Vagina (tissue), 2 donors: Measurements from ENCODE around the gene APPL2. TPM values are rescaled to one million over a fixed set of nuclear protein-coding genes. Genes with fewer than 3 reads are reported as not detected.

Source experiments
- DNase-seq, 2 donors: peaks; one replicate each; pipeline ENCODE4 v3.0.0-alpha.2; 2017; ENCODE audit errors: extremely low spot score in 2 of 2
- H3K27ac ChIP-seq: fragments of 200-600 bp; sonication (generic); one replicate; pipeline ENCODE4 v1.5.1; 2019
- H3K27me3 ChIP-seq: fragments of 200-600 bp; sonication (generic); one replicate; pipeline ENCODE4 v1.5.1; 2019
- H3K36me3 ChIP-seq, 2 donors: fragments of 200-600 bp; sonication (generic); one replicate each; pipeline ENCODE4 v1.5.1; 2017 to 2019
- H3K4me1 ChIP-seq: fragments of 200-600 bp; sonication (generic); one replicate; pipeline ENCODE4 v1.5.1; 2019
- H3K4me3 ChIP-seq, 2 donors: fragments of 200-600 bp; sonication (generic); 1 replicate in 1 of 2; 2 replicates in 1 of 2; pipeline ENCODE4 v1.5.1; 2016 to 2019
- H3K9me3 ChIP-seq: fragments of 200-600 bp; sonication (generic); one replicate; pipeline ENCODE4 v1.5.1; 2019
- CTCF ChIP-seq, 3 experiments: fragments of 450-650 bp in 2 of 3; fragments of 200-600 bp in 1 of 3; sonication (generic) in 1 of 3; IDR thresholded peaks; one replicate each; pipeline ENCODE4 v1.5.1; 2017 to 2019; ENCODE audit warnings: antibody characterized with exemption in 3 of 3, mild to moderate bottlenecking in 2 of 3, moderate library complexity in 2 of 3
- POLR2A ChIP-seq, 2 donors: fragments of 450-650 bp; IDR thresholded peaks; one replicate each; pipeline ENCODE4 v1.6.1; 2017; ENCODE audit warnings: antibody characterized with exemption in 2 of 2, mild to moderate bottlenecking in 2 of 2, moderate library complexity in 2 of 2
- POLR2AphosphoS5 ChIP-seq, 2 donors: sonication (generic); formaldehyde crosslinking; IDR thresholded peaks; one replicate each; pipeline ENCODE4 v1.9.0; 2017; ENCODE audit warnings: antibody characterized with exemption in 2 of 2, mild to moderate bottlenecking in 2 of 2, low read depth in 1 of 2; ENCODE audit not compliant: insufficient read depth in 1 of 2
- intact Hi-C: fragments of 100-400 bp; cut with DNase I; formaldehyde crosslinking; loops from one replicate; pipeline ENCODE4 v1.15.1; 2023
- total RNA-seq: library from RNA; depleted of rRNA; stranded (reverse); fragments of >200 nt; gene quantifications from one replicate; pipeline ENCODE4 v1.2.3, GENCODE V29; 2016

APPL2 gene
- total RNA-seq, 1 donor from 2014 or later: 48.1 TPM

GRCh38 chr12:105223884-105224283 is 12.1 kb downstream of the APPL2 start:
- Histone ChIP-seq H3K27me3 (no peaks in the 10 kb centered on the region), H3K9me3 (no peaks in the 10 kb centered on the region), H3K27ac (peak overlapping the region; percentile 83), H3K36me3 (peaks cover 0 to 32% of the 10 kb centered on the region in 2 donors), H3K4me1 (peaks cover 76% of the 10 kb centered on the region), H3K4me3 (no peak overlapping the region)
- TF ChIP-seq POLR2A (IDR thresholded peaks at IDR 0.05) (no peak), POLR2AphosphoS5 (IDR thresholded peaks at IDR 0.05; ENCODE audit: insufficient read depth in 1 of 2, low read depth in 1 of 2) (no peak), CTCF (IDR thresholded peaks at IDR 0.05) (no peak)
- intact Hi-C loops: loop anchor here (5.0 kb wide), 1 partner anchor 1353 kb away; no protein-coding TSS in a partner anchor
- no peak for DNase-seq

GRCh38 chr12:105223352-105223845 is 12.6 kb downstream of the APPL2 start:
- H3K27ac ChIP-seq: peak overlapping the region; percentile 83
- H3K9me3 ChIP-seq: no peaks in the 10 kb centered on the region
- H3K27me3 ChIP-seq: no peaks in the 10 kb centered on the region
- no peak for DNase-seq
- intact Hi-C loops: loop anchor here (5.0 kb wide), 1 partner anchor 1354 kb away; no protein-coding TSS in a partner anchor
- peaks cover 76% of the 10 kb centered on the region for H3K4me1 ChIP-seq
- TF ChIP-seq CTCF (IDR thresholded peaks at IDR 0.05) (no peak), POLR2AphosphoS5 (IDR thresholded peaks at IDR 0.05; ENCODE audit: insufficient read depth in 1 of 2, low read depth in 1 of 2) (no peak), POLR2A (IDR thresholded peaks at IDR 0.05) (no peak)
- H3K4me3 ChIP-seq: no peak overlapping the region
- H3K36me3 ChIP-seq: peaks cover 0 to 32% of the 10 kb centered on the region in 2 donors

- Histone ChIP-seq H3K27me3 (no peaks in the 10 kb centered on the region), H3K4me1 (peaks cover 73% of the 10 kb centered on the region), H3K9me3 (no peaks in the 10 kb centered on the region), H3K36me3 (peaks cover 0 to 30% of the 10 kb centered on the region in 2 donors), H3K27ac (peak overlapping the region; percentile 83), H3K4me3 (no peak overlapping the region)
- peak in 1 of 2 donors; percentile 79 for DNase-seq
- TF ChIP-seq CTCF (IDR thresholded peaks at IDR 0.05) (no peak), POLR2AphosphoS5 (IDR thresholded peaks at IDR 0.05; ENCODE audit: insufficient read depth in 1 of 2, low read depth in 1 of 2) (no peak), POLR2A (IDR thresholded peaks at IDR 0.05) (no peak)
- intact Hi-C loops: loop anchor here (5.0 kb wide), 1 partner anchor 1354 kb away; no protein-coding TSS in a partner anchor
Measured at GRCh38 chr12:105222726-105223351, 13.1 kb downstream of the APPL2 start.

- intact Hi-C loops: loop anchor here (5.0 kb wide), 1 partner anchor 1355 kb away; no protein-coding TSS in a partner anchor
Measured at GRCh38 chr12:105222284-105222655, 13.7 kb downstream of the APPL2 start.

More at GRCh38 chr12:105222284-105222655, 13.7 kb downstream of the APPL2 start:
- Histone ChIP-seq H3K27ac (peak overlapping the region; percentile 83), H3K36me3 (peaks cover 0 to 30% of the 10 kb centered on the region in 2 donors), H3K4me3 (no peak overlapping the region), H3K9me3 (no peaks in the 10 kb centered on the region), H3K27me3 (no peaks in the 10 kb centered on the region), H3K4me1 (peaks cover 72% of the 10 kb centered on the region)
- no peak for TF ChIP-seq CTCF (IDR thresholded peaks at IDR 0.05)
- no peak for TF ChIP-seq POLR2AphosphoS5 (IDR thresholded peaks at IDR 0.05; ENCODE audit: insufficient read depth in 1 of 2, low read depth in 1 of 2)
- TF ChIP-seq POLR2A (IDR thresholded peaks at IDR 0.05): no peak
- peak in 1 of 2 donors; percentile 81 for DNase-seq
